Ishikawa (cell line): ENCODE measurements around the gene ST3GAL3.

Source experiments
- CEBPB ChIP-seq: IDR thresholded peaks from 2 replicates; pipeline ENCODE4 v1.6.1; 2012
- CREB1 ChIP-seq: IDR thresholded peaks from 2 replicates; pipeline ENCODE4 v1.6.1; 2012; ENCODE audit warnings: low read depth
- EGR1 ChIP-seq: IDR thresholded peaks from 2 replicates; pipeline ENCODE4 v1.6.1; 2012
- EP300 ChIP-seq: IDR thresholded peaks from 2 replicates; pipeline ENCODE4 v1.6.1; 2012; ENCODE audit warnings: borderline replicate concordance
- FOXM1 ChIP-seq: IDR thresholded peaks from 2 replicates; pipeline ENCODE4 v1.6.1; 2012; ENCODE audit warnings: low read depth, borderline replicate concordance
- MAX ChIP-seq: IDR thresholded peaks from 2 replicates; pipeline ENCODE4 v1.6.1; 2012
- NFIC ChIP-seq: IDR thresholded peaks from 2 replicates; pipeline ENCODE4 v1.6.1; 2012
- RAD21 ChIP-seq: IDR thresholded peaks from 2 replicates; pipeline ENCODE4 v1.6.1; 2012; ENCODE audit warnings: low read depth
- REST ChIP-seq: IDR thresholded peaks from 2 replicates; pipeline ENCODE4 v1.6.1; 2012; ENCODE audit warnings: low read depth, mild to moderate bottlenecking
- TAF1 ChIP-seq: IDR thresholded peaks from 2 replicates; pipeline ENCODE4 v1.6.1; 2012; ENCODE audit warnings: low read depth, mild to moderate bottlenecking
- TCF12 ChIP-seq: IDR thresholded peaks from 2 replicates; pipeline ENCODE4 v1.6.1; 2012; ENCODE audit warnings: low read depth
- TEAD4 ChIP-seq: IDR thresholded peaks from 2 replicates; pipeline ENCODE4 v1.6.1; 2012
- USF1 ChIP-seq: IDR thresholded peaks from 2 replicates; pipeline ENCODE4 v1.6.1; 2012
- YY1 ChIP-seq: IDR thresholded peaks from 2 replicates; pipeline ENCODE4 v1.6.1; 2012; ENCODE audit warnings: low read depth
- ZBTB7A ChIP-seq: IDR thresholded peaks from 2 replicates; pipeline ENCODE4 v1.6.1; 2012; ENCODE audit warnings: low read depth

The ST3GAL3 gene

GRCh38 chr1:43809097-43809673 lies 101.8 kb downstream of the ST3GAL3 start:
- no peak for TF ChIP-seq EP300
- no peak for TF ChIP-seq ZBTB7A
- TF ChIP-seq TEAD4: no peak
- TF ChIP-seq FOXM1: no peak
- no peak for TF ChIP-seq REST
- TF ChIP-seq TAF1: no peak
- TF ChIP-seq MAX: no peak
- TF ChIP-seq NFIC: no peak
- no peak for TF ChIP-seq USF1
- no peak for TF ChIP-seq TCF12

- TF ChIP-seq REST: no peak
- no peak for TF ChIP-seq ZBTB7A
- no peak for TF ChIP-seq USF1
- TF ChIP-seq EGR1: no peak
- TF ChIP-seq EP300: no peak
- no peak for TF ChIP-seq RAD21
- TF ChIP-seq TCF12: no peak
- no peak for TF ChIP-seq FOXM1
- no peak for TF ChIP-seq TEAD4
- TF ChIP-seq CREB1: no peak
- TF ChIP-seq MAX: no peak
- TF ChIP-seq CEBPB: no peak
- no peak for TF ChIP-seq NFIC
- no peak for TF ChIP-seq TAF1
- no peak for TF ChIP-seq YY1
Observed at GRCh38 chr1:43812579-43812978, 105.2 kb downstream of the ST3GAL3 start.

GRCh38 chr1:43814401-43814800 lies 107.1 kb downstream of the ST3GAL3 start:
- TF ChIP-seq RAD21 (no peak), MAX (no peak), CEBPB (no peak), TAF1 (no peak), CREB1 (no peak), TEAD4 (no peak), YY1 (no peak), TCF12 (no peak), EP300 (no peak)

GRCh38 chr1:43817304-43817939 lies 110.1 kb downstream of the ST3GAL3 start:
- TF ChIP-seq REST (no peak), EP300 (no peak), EGR1 (no peak), ZBTB7A (no peak), TEAD4 (no peak), RAD21 (no peak), FOXM1 (no peak), CREB1 (no peak), NFIC (no peak), CEBPB (no peak), TCF12 (no peak), YY1 (no peak), TAF1 (no peak), USF1 (no peak), MAX (no peak)
